OCI-LY1 (cell line): ENCODE results near the gene HPCAL1.

ENCODE experiments used
- H2AFZ ChIP-seq: fragments of 200-600 bp; sonication (generic), shearing (Covaris generic); 2 replicates; pipeline ENCODE4 v1.6.0; 2014; ENCODE audit warnings: antibody characterized with exemption, mild to moderate bottlenecking, low read length
- H3F3A ChIP-seq: fragments of 200-600 bp; sonication (generic), shearing (Covaris generic); 2 replicates; pipeline ENCODE4 v1.6.0; 2014; ENCODE audit warnings: mild to moderate bottlenecking, antibody characterized with exemption, low read length, moderate library complexity; ENCODE audit not compliant: insufficient read depth
- H3K27ac ChIP-seq: fragments of 200-600 bp; sonication (generic); 2 replicates; pipeline ENCODE4 v1.5.1; 2014; ENCODE audit warnings: low read length, mixed run types, mild to moderate bottlenecking, low read depth; ENCODE audit not compliant: poor library complexity, severe bottlenecking
- H3K27me3 ChIP-seq: fragments of 200-600 bp; sonication (generic); 2 replicates; pipeline ENCODE4 v1.6.0; 2014; ENCODE audit warnings: antibody characterized with exemption, mild to moderate bottlenecking, low read length, moderate library complexity; ENCODE audit not compliant: insufficient read depth
- H3K36me3 ChIP-seq: fragments of 200-600 bp; sonication (generic); 2 replicates; pipeline ENCODE4 v1.6.1; 2014; ENCODE audit warnings: mild to moderate bottlenecking, antibody characterized with exemption, low read length, moderate library complexity, mixed read lengths; ENCODE audit not compliant: insufficient read depth
- H3K4me1 ChIP-seq: fragments of 200-600 bp; sonication (generic); 2 replicates; pipeline ENCODE4 v1.5.1; 2014; ENCODE audit warnings: mild to moderate bottlenecking, low read length, moderate library complexity; ENCODE audit not compliant: insufficient read depth, severe bottlenecking
- H3K4me2 ChIP-seq: fragments of 200-600 bp; sonication (generic), shearing (Covaris generic); 2 replicates; pipeline ENCODE4 v1.6.1; 2014; ENCODE audit warnings: low read length
- H3K4me3 ChIP-seq: fragments of 200-600 bp; sonication (generic); 2 replicates; pipeline ENCODE4 v1.5.1; 2014; ENCODE audit warnings: low read length, low read depth, mild to moderate bottlenecking, mixed read lengths; ENCODE audit not compliant: poor library complexity, severe bottlenecking
- H3K79me2 ChIP-seq: fragments of 200-600 bp; shearing (Covaris generic); 2 replicates; pipeline ENCODE4 v1.6.1; 2016; ENCODE audit warnings: mixed run types, low read length, mixed read lengths; ENCODE audit not compliant: insufficient read depth
- H3K9ac ChIP-seq: fragments of 200-600 bp; sonication (generic), shearing (Covaris generic); 2 replicates; pipeline ENCODE4 v1.6.1; 2014; ENCODE audit warnings: mild to moderate bottlenecking, low read length, mixed read lengths
- H3K9me2 ChIP-seq: fragments of 200-600 bp; sonication (generic), shearing (Covaris generic); 2 replicates; pipeline ENCODE4 v1.6.1; 2014; ENCODE audit warnings: low read depth, mild to moderate bottlenecking, low read length, mixed read lengths
- H3K9me3 ChIP-seq: fragments of 200-600 bp; shearing (Covaris generic); 2 replicates; pipeline ENCODE4 v1.6.1; 2014; ENCODE audit warnings: low read length, mixed read lengths
- H4K20me1 ChIP-seq: fragments of 200-600 bp; sonication (generic), shearing (Covaris generic); 2 replicates; pipeline ENCODE4 v1.6.0; 2016; ENCODE audit warnings: mild to moderate bottlenecking, low read length; ENCODE audit not compliant: insufficient read depth
- CTCF ChIP-seq: fragments of 200-600 bp; sonication (generic), shearing (Covaris generic); IDR thresholded peaks from 2 replicates; pipeline ENCODE4 v1.5.1; 2017; ENCODE audit warnings: mild to moderate bottlenecking, antibody characterized with exemption, low read length, moderate library complexity, mixed read lengths
- EZH2 ChIP-seq: fragments of 200-600 bp; sonication (generic), shearing (Covaris generic); IDR thresholded peaks from 2 replicates; pipeline ENCODE4 v1.8.0; 2017; ENCODE audit warnings: borderline replicate concordance, mixed run types, mild to moderate bottlenecking, antibody characterized with exemption, low read length, moderate library complexity, mixed read lengths

HPCAL1 gene

GRCh38 chr2:10255189-10256030 is 47.3 kb upstream of the HPCAL1 start:
- Histone ChIP-seq H3K36me3 (no peaks in the 10 kb centered on the region), H3K27ac (no peak overlapping the region), H3K9me3 (0 out of 2 replicates have a peak, but pooled peaks cover 3% of the 10 kb centered on the region), H3K4me3 (no peak overlapping the region), H4K20me1 (no peaks in the 10 kb centered on the region), H3K4me1 (no peaks in the 10 kb centered on the region), H2AFZ (no peak overlapping the region), H3K27me3 (peaks cover 11% of the 10 kb centered on the region; the same call in 1 of the 2 replicates), H3K9ac (no peak overlapping the region), H3K9me2 (no peaks in the 10 kb centered on the region), H3K79me2 (no peaks in the 10 kb centered on the region), H3K4me2 (no peak overlapping the region), H3F3A (no peaks in the 10 kb centered on the region)
- TF ChIP-seq CTCF (no peak), EZH2 (no peak)

- no peaks in the 10 kb centered on the region for H3K4me1 ChIP-seq
- TF ChIP-seq EZH2 (no peak), CTCF (no peak)
- H4K20me1 ChIP-seq = no peaks in the 10 kb centered on the region
- H3K27ac ChIP-seq = no peak overlapping the region
- no peak overlapping the region for H3K4me2 ChIP-seq
- no peaks in the 10 kb centered on the region for H3K9me2 ChIP-seq
- no peak overlapping the region for H2AFZ ChIP-seq
- H3K36me3 ChIP-seq = no peaks in the 10 kb centered on the region
- H3K79me2 ChIP-seq = no peaks in the 10 kb centered on the region
- H3K9ac ChIP-seq = no peak overlapping the region
- H3K27me3 ChIP-seq = peaks cover 11% of the 10 kb centered on the region; the same call in 1 of the 2 replicates
- H3K9me3 ChIP-seq = no peaks in the 10 kb centered on the region
- H3K4me3 ChIP-seq = no peak overlapping the region
- no peaks in the 10 kb centered on the region for H3F3A ChIP-seq
Measured at GRCh38 chr2:10256031-10256514, 46.6 kb upstream of the HPCAL1 start.

GRCh38 chr2:10256515-10257031 is 46.1 kb upstream of the HPCAL1 start:
- Histone ChIP-seq H4K20me1 (no peaks in the 10 kb centered on the region), H3K4me2 (no peak overlapping the region), H3K27ac (no peak overlapping the region), H3K4me3 (no peak overlapping the region), H3F3A (no peaks in the 10 kb centered on the region), H3K36me3 (no peaks in the 10 kb centered on the region), H3K9me3 (no peaks in the 10 kb centered on the region), H3K4me1 (no peaks in the 10 kb centered on the region), H3K79me2 (no peaks in the 10 kb centered on the region), H2AFZ (no peak overlapping the region), H3K27me3 (peaks cover 11% of the 10 kb centered on the region), H3K9ac (no peak overlapping the region), H3K9me2 (no peaks in the 10 kb centered on the region)
- no peak for TF ChIP-seq CTCF
